Superior temporal gyrus (tissue), 1 donor: ENCODE data around the gene PRPSAP1.

Experiments
- DNase-seq: peaks from one replicate; pipeline ENCODE4 v3.0.0-alpha.2; 2016; ENCODE audit errors: extremely low spot score

PRPSAP1 gene

GRCh38 chr17:76383546-76384221, 30.0 kb upstream of the PRPSAP1 start:
- no peak for DNase-seq

- DNase-seq = no peak
Observed at GRCh38 chr17:76382803-76383545, 29.3 kb upstream of the PRPSAP1 start.

GRCh38 chr17:76382351-76382802, 28.7 kb upstream of the PRPSAP1 start:
- DNase-seq = no peak

GRCh38 chr17:76381633-76382350, 28.1 kb upstream of the PRPSAP1 start:
- DNase-seq = no peak

GRCh38 chr17:76379646-76380376, 26.1 kb upstream of the PRPSAP1 start:
- no peak for DNase-seq

GRCh38 chr17:76379275-76379641, 25.5 kb upstream of the PRPSAP1 start:
- no peak for DNase-seq

- no peak for DNase-seq
Observed at GRCh38 chr17:76378548-76379274, 25.0 kb upstream of the PRPSAP1 start.

GRCh38 chr17:76376318-76377133, 22.8 kb upstream of the PRPSAP1 start:
- no peak for DNase-seq

- DNase-seq = no peak
Observed at GRCh38 chr17:76371656-76372628, 18.2 kb upstream of the PRPSAP1 start.

GRCh38 chr17:76370261-76370993, 16.7 kb upstream of the PRPSAP1 start:
- DNase-seq = no peak

- DNase-seq = no peak
Observed at GRCh38 chr17:76369804-76370203, 16.1 kb upstream of the PRPSAP1 start.

- no peak for DNase-seq
Observed at GRCh38 chr17:76369379-76369778, 15.7 kb upstream of the PRPSAP1 start.

GRCh38 chr17:76368545-76368944, 14.8 kb upstream of the PRPSAP1 start:
- no peak for DNase-seq

- DNase-seq = no peak
Observed at GRCh38 chr17:76367642-76368041, 13.9 kb upstream of the PRPSAP1 start.

- no peak for DNase-seq
Observed at GRCh38 chr17:76366247-76366646, 12.5 kb upstream of the PRPSAP1 start.

GRCh38 chr17:76365256-76365903, 11.7 kb upstream of the PRPSAP1 start:
- DNase-seq = no peak

GRCh38 chr17:76363107-76363842, 9.6 kb upstream of the PRPSAP1 start:
- DNase-seq = no peak
